ENCODE results near the gene ENPP4.
"Not testable (repeated sequence)": the region's sequence is repeated elsewhere in the genome, so short reads cannot be mapped to it uniquely, and the experiment has no call there.

Gene ENPP4

GRCh38 chr6:46131291-46131690 is 1.5 kb downstream of the ENPP4 start:
- not testable (repeated sequence) for DNase-seq

DNA sequence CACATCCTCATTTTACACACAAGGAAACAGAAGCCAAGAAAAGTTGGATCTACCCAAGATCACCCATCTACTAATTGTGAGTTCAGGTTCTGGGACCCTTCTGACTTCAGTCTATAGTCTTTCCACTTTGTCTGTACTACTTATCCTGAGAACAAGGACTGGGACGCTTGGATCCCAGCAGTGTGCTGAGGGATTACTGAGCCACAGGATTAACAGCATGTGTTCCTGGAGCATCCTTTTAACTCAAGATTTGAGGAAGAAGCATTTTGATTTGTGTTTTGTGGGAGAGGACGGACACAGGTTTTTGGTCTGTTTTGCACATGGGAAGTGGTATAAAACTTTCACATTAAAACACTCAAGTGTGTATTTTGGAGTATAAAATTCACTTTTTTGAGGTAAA is 4.4 kb downstream of the ENPP4 start:
- DNase-seq, result no peak

DNA sequence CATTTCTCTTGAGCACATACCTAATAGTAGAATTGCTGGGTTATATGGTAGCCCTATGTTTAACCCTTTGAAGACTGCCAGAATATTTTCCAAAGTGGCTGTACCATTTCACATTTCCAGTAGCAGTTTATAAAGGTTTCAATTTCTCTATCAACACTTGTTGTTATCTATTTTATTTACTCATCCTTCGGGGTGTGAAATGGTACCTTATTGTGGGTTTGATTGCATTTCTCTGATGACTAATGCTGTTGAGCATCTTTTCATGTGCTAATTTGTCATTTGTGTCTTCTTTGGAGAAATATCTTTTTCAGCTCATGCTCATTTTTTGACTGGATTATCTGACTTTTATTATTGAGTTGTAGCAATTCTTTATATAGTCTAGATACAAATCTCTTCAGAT is 5.4 kb downstream of the ENPP4 start:
- DNase-seq, result no peak

DNA sequence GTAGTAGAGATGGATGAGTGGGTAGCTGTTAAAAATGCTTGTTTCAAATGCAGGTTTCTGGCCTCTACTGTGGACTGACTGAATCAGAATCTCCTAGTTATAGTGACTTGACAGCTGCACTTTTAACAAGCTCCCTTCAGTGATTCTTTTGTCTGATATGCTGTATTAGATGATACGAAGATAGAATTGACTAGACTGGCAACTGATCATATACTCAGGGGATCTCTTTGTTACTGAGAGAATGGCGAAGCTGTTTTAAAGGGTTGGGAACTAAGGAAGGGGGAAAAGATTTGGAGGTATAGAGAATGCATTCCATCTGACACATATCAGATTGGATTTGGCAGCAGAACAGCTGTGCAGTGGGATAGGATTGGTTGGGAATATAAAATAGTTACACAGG is 7.0 kb downstream of the ENPP4 start:
- no peak for DNase-seq

GRCh38 chr6:46137387-46137786 is 7.6 kb downstream of the ENPP4 start:
- no peak for DNase-seq

DNA sequence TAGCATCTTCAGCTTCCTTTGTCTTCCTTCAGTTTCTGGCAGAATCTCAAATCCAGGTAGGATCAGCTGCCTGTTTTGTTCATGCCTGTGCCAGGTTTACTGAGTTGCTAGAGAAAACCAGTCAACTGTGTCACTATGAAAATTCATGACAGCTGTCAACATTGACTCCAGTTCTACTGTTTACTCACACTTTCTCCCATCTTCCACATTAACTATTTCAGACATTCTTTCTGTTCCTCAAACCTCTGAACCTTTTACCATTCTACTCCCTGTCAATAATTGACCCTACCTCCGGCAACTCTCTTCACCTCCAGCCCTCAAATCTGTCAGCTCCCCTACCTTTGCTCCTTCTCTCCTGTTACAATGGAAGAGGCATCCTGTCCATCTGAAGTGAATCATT is 8.5 kb downstream of the ENPP4 start:
- no peak for DNase-seq

DNA sequence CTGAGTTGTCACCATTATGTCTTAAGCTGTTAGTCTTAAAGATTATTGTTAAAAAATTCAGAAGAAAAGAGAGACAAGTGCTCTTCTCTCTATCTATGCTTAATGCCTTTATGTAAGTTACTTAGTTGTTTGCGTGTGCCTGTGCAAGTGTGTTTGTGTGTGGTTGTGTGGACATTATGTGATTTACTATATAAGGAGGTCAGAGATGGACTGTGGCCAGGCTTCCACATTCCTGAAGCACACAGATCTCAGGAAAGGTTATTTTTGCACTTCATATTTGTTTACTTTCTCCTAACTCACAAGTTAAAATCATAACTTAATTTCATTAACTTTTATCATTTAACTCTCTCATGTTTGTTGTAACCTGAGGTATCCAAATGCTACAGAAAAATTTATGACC is 14.5 kb downstream of the ENPP4 start:
- no peak for DNase-seq

- not testable (repeated sequence) for DNase-seq
Measured at GRCh38 chr6:46149066-46149465, 19.3 kb downstream of the ENPP4 start.

DNA sequence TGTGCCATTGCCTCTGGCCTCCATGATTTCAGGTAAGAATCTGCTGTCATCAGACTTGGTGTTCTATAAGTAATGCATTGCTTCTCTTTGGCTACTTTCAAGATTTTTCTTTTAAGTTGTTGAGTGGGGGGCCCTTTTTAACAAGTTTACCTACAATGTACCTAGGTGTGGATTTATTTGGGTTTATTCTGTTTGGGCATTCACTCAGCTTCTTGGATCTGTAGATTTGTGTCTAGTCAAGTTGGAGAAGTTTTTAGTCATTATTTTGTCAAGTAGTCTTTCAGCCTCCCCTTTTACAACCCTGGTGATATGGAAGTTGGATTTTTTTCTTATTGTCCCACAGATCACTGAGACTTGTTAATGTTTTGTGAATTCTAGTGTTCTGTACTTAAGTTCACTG is 26.9 kb downstream of the ENPP4 start:
- DNase-seq, result no peak

- DNase-seq, result no peak
Measured at GRCh38 chr6:46159229-46159628, 29.4 kb downstream of the ENPP4 start.

DNA sequence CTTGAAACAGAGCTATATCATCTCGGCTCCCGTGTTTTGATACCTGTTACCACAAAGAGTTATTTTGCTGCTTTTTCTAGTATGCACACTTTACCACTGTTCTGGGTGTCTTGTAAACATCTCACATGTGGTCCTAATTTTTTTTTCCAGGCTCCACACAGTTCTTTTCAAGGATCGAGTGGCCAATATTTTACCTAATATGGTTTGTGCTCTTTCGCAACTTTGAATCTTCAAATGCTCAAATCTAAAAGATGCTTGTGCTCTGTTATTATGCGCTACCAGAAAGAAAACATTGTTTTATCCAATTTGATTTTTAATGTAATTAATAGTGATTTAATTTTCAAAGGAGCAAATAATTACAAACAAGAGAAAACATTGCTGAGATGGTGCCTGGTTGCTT is 30.3 kb downstream of the ENPP4 start:
- DNase-seq, result no peak

DNA sequence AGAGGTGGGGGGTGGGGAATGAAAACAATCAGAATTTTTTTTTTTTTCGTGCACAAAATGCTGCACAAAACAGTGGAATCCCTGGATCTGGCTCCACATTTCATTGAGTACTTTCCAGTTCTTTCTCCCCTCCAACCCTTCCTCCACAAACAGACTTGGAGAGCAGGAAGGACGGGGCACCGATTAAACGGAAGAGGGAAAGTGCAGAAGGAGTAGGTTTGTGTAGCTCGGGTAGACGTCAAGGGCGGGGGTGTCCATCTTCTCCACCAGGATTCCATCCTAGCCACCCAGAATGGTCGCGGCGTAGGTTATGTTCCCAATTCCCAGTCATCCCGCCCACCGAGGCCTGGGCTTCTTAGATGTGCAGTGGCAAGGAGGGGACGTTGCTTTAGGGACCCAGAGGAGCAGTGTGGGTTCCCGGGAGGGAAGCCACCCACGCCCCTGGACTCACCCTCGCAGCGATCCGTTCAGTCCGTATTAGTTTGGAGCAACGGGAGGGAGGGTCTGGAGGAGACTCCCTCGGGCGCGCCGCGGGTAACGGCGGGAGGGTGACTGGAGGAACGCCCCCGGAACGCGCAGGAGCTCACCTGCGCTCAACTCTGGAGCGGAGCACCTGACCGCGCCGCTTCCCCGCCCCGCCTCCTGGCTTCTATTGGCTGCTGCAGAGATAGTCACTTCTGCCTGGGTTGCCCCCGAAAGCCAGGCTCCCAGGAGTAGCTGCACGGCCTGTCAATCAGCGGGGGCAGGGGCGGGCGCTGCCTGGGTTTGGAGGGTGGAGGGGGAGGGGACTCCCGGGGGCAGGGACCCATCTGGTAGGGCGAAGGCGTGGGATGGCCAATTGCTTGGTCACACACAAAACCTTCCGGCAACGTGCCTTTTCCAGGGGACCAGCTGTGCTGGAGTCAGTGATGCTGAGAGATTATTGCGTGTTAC is 40.8 kb downstream of the ENPP4 start, which contains the start of gene ENPP5:
Gene ENPP5 (minus strand): TSS at position 624 of the 933 bp plus-strand sequence. CDS start 2,718 bp downstream, outside the sequence.
- peak; percentile 80 for DNase-seq

- DNase-seq, result no peak
Measured at GRCh38 chr6:46172176-46172575, 42.4 kb downstream of the ENPP4 start.

- DNase-seq, result no peak
Measured at GRCh38 chr6:46174904-46175303, 45.1 kb downstream of the ENPP4 start.

GRCh38 chr6:46175446-46175845 is 45.7 kb downstream of the ENPP4 start:
- DNase-seq, result no peak

GRCh38 chr6:46175976-46176375 is 46.2 kb downstream of the ENPP4 start:
- no peak for DNase-seq

DNA sequence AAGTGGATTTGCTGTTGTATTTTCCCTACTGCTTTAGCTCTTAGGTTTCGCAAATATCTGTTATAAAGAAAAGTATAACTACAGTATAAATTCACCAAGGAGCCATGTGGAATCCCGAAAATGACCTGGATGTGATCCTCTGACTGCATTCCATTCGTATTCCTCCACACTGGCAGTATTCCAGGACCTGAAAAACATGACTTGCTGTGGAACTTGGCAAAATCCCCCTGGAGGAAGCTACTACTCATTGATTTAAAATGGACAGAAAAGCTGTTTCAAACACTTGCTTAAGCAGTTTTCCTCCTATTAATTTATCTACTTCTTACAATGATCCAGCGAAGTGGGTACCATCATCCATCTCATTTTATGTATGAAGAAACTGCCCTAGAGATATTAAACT is 54.3 kb downstream of the ENPP4 start:
- DNase-seq, result peak; percentile 68

GRCh38 chr6:46186583-46186982 is 56.8 kb downstream of the ENPP4 start:
- no peak for DNase-seq

DNA sequence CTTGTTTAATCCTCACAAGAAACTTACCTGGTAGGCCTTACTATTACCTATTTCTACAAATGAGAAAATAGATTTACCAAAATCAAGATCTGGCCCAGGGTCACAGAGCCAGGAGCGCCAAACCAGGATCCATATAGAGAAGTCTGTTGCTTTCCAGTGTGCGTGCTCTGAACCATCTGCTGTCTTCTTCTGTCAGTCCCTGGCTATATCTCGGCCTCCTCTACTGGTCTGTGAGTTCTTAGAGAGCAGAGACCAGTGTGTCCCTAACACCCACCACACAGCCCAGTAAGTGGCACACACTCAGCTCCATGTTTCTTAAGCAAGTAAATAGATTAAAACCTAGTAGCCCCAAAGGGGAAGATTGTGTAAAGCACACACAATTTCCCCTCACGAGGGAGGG is 59.9 kb downstream of the ENPP4 start:
- no peak for DNase-seq

DNA sequence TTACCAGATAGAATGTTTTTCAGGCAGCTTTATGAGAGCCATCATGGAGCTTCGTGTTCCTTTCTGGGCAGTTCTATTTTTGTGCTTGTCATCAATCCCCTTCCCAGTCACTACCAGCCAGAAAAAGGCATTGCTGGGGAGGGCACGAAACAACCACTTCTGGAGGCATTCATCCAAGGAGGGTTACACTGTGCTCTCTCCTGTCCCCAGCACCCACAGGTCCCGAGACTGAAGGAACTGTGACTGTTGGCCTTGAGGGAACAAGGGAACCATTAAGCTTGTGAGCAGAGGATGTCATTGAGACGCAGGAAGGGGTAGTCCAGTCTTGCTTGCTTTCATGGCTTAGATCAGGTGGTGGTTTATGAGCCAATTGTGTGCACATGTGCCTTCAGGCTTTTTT is 61.1 kb downstream of the ENPP4 start:
- DNase-seq, result no peak

DNA sequence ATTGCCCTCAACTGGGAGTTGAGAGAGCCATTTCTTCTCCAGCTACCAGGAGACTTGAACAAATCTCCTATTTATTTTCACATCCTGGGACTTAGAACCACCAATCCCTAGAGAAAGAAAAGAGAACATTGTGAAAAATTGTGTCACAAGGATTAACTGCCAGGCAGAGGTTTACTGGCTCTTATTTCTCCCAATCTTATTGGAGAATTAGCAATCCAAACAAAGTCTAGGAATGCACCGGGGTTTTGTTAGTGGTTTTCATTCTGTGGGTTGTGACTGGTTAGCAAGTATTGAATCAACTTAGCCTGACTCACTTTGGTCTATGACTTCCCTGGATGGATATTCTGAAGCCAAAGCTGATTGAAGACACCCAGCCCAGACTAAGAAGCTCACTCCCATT is 62.2 kb downstream of the ENPP4 start:
- DNase-seq, result peak; percentile 79

Measured in kidney glomerular epithelial cell (primary cell).